Transverse colon (tissue), 4 donors: Measurements from ENCODE around the gene C2CD4A. TPM values are rescaled to one million over a fixed set of nuclear protein-coding genes. Genes with fewer than 3 reads are reported as not detected.
"Not testable (repeated sequence)": the region's sequence is repeated elsewhere in the genome, so short reads cannot be mapped to it uniquely, and the experiment has no call there.

Experiments
- DNase-seq: peaks from one replicate; pipeline ENCODE4 v3.0.0-alpha.2; 2019
- H3K27ac ChIP-seq, 4 donors: fragments of 200-600 bp; sonication (generic); 2 replicates each; pipeline ENCODE4 v1.5.1; 2016 to 2018; ENCODE audit warnings: inconsistent platforms in 4 of 4
- H3K27me3 ChIP-seq: fragments of 200-600 bp; sonication (generic); 2 replicates; pipeline ENCODE4 v1.5.1; 2017; ENCODE audit warnings: inconsistent platforms
- H3K36me3 ChIP-seq, 4 donors: fragments of 200-600 bp; sonication (generic); 2 replicates each; pipeline ENCODE4 v1.5.1; 2017 to 2019; ENCODE audit warnings: inconsistent platforms in 4 of 4
- H3K4me1 ChIP-seq, 4 donors: fragments of 200-600 bp; sonication (generic); 2 replicates each; pipeline ENCODE4 v1.5.1; 2017 to 2020; ENCODE audit warnings: inconsistent platforms in 4 of 4
- H3K4me3 ChIP-seq, 4 donors: fragments of 200-600 bp; sonication (generic); 1 replicate in 1 of 4; 2 replicates in 3 of 4; pipeline versions ENCODE4 v1.5.1 to v1.6.1; 2017 to 2019; ENCODE audit warnings: inconsistent platforms in 4 of 4
- H3K9me3 ChIP-seq, 2 donors: fragments of 200-600 bp; sonication (generic); 2 replicates each; pipeline ENCODE4 v1.5.1; 2017 to 2019; ENCODE audit warnings: inconsistent platforms in 2 of 2
- EP300 ChIP-seq: sonication (generic); formaldehyde crosslinking; IDR thresholded peaks from one replicate; pipeline ENCODE4 v1.6.1; 2017; ENCODE audit warnings: antibody characterized with exemption, low read depth
- POLR2A ChIP-seq: fragments of 450-650 bp; IDR thresholded peaks from one replicate; pipeline ENCODE4 v1.6.1; 2016; ENCODE audit warnings: antibody characterized with exemption, mild to moderate bottlenecking, moderate library complexity
- POLR2AphosphoS5 ChIP-seq, 3 donors: sonication (generic); formaldehyde crosslinking; IDR thresholded peaks; one replicate each; pipeline ENCODE4 v1.6.1; 2016; ENCODE audit warnings: antibody characterized with exemption in 3 of 3
- WGBS, 2 donors: methylation state at CpG; one replicate each; pipeline ENCODE4 v1.1.5; 2018; ENCODE audit warnings: low coverage in 1 of 2; 5-methylcytosine and 5-hydroxymethylcytosine counted together
- in situ Hi-C, 4 donors: fragments of 200-750 bp; cut with MboI; loops; one replicate each; pipeline versions ENCODE4 v1.15.0 to v1.15.1; 2017; ENCODE audit warnings: low sequenced_read_pairs in 3 of 4, low pct_ligation_motif_present in 1 of 4, low pct_unique_long_range_greater_than_20kb in 1 of 4
- intact Hi-C: fragments of 100-400 bp; cut with DNase I; formaldehyde crosslinking; loops from one replicate; pipeline ENCODE4 v1.15.1; 2023; ENCODE audit warnings: low total_unique reads
- total RNA-seq, 4 donors: library from RNA; depleted of rRNA; stranded (reverse); fragments of >200 nt; gene quantifications; one replicate each; pipeline ENCODE4 v1.1.0, GENCODE V29; 2016
- TF ChIP-seq, protein P1 (sequence below), 5 experiments: fragments of 200-600 bp in 3 of 5; fragments of 450-650 bp in 2 of 5; sonication (generic) in 3 of 5; IDR thresholded peaks; 1 replicate in 2 of 5; 2 replicates in 3 of 5; pipeline ENCODE4 v1.5.1; 2016 to 2017; ENCODE audit warnings: antibody characterized with exemption in 5 of 5, inconsistent platforms in 3 of 5, mild to moderate bottlenecking in 2 of 5, moderate library complexity in 1 of 5

C2CD4A gene
- total RNA-seq, 4 donors from 2014 or later, result 0.14 to 2.8 (median 0.77) TPM

DNA sequence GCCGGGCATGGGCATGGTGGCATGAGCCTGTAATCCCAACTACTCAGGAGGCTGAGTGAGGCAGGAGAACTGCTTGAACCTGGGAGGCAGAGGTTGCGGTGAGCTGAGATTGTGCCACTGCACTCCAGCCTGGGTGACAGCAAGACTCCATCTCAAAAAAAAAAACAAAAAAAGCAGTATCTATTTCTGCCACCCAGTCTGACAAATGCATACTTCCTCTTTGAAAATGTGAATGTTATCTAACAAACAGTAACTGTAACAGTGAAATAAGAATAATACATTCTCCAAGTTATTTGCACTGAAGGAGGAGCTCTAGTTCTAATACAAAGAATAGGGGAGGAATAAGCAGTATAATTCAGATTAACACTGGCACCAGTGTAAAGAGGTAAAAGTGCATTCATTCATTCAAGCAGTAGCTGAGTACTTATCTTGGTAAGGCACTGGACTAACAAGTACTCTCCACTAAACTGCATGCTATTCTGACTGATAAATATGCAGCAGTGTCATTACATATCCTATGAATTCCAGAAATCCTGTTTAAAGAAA, 19.4 kb upstream of the C2CD4A start:
- H3K9me3 ChIP-seq, result no peaks in the 10 kb centered on the region
- WGBS, 2 donors, result 81 to 88% methylated on average over 1 to 2 of the region's 2 CpGs
- peak overlapping the region in 1 of 4 donors; percentile 16 for H3K27ac ChIP-seq
- peaks cover 0 to 39% (median 20%) of the 10 kb centered on the region in 4 donors for H3K4me1 ChIP-seq
- intact Hi-C loops, result no loop called here
- no peaks in the 10 kb centered on the region for H3K27me3 ChIP-seq
- in situ Hi-C loops, result no loop called here
- TF ChIP-seq POLR2AphosphoS5 (IDR thresholded peaks at IDR 0.05) (no peak), POLR2A (no peak), EP300 (no peak)
- TF ChIP-seq, protein P1, sequence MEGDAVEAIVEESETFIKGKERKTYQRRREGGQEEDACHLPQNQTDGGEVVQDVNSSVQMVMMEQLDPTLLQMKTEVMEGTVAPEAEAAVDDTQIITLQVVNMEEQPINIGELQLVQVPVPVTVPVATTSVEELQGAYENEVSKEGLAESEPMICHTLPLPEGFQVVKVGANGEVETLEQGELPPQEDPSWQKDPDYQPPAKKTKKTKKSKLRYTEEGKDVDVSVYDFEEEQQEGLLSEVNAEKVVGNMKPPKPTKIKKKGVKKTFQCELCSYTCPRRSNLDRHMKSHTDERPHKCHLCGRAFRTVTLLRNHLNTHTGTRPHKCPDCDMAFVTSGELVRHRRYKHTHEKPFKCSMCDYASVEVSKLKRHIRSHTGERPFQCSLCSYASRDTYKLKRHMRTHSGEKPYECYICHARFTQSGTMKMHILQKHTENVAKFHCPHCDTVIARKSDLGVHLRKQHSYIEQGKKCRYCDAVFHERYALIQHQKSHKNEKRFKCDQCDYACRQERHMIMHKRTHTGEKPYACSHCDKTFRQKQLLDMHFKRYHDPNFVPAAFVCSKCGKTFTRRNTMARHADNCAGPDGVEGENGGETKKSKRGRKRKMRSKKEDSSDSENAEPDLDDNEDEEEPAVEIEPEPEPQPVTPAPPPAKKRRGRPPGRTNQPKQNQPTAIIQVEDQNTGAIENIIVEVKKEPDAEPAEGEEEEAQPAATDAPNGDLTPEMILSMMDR (IDR thresholded peaks at IDR 0.05), result no peak
- peaks cover 0 to 6% (median 2%) of the 10 kb centered on the region in 4 donors for H3K36me3 ChIP-seq
- no peak for DNase-seq
- no peak overlapping the region for H3K4me3 ChIP-seq

DNA sequence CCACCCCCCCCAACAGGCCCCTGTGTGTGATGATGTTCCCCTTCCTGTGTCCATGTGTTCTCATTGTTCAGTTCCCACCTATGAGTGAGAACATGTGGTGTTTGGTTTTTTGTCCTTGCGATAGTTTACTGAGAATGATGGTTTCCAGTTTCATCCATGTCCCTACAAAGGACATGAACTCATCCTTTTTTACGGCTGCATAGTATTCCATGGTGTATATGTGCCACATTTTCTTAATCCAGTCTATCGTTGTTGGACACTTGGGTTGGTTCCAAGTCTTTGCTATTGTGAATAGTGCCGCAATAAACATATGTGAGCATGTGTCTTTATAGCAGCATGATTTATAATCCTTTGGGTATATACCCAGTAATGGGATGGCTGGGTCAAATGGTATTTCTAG, 18.5 kb upstream of the C2CD4A start:
- in situ Hi-C loops, intact Hi-C loops, H3K4me3 ChIP-seq, H3K27ac ChIP-seq, H3K9me3 ChIP-seq, H3K27me3 ChIP-seq, DNase-seq, H3K36me3 ChIP-seq: not testable (repeated sequence)
- 94% methylated on average over 4 of the region's 4 CpGs; no CpG with 5 or more reads in 1 of the 2 donors for WGBS, 2 donors
- peaks cover 0 to 47% (median 23%) of the 10 kb centered on the region in 4 donors for H3K4me1 ChIP-seq

DNA sequence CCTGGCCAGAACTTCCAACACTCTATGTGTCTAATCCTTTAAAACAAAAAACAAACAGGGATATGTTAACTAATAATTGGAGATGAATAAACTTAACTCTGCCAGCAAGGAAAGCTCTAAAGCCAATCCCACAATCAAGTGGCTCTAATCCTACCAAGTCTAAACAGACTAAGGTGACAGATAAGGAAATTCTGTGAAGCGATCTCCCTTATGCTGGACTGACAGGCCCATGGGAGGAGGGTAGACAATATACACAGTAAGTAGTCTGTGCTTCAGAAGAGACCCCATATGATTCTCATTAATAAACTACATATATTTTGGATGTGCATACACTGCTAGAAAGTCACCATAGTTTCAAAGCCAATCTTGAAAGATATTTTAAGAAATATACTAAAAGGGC, 16.7 kb upstream of the C2CD4A start:
- intact Hi-C loops, result no loop called here
- DNase-seq, result no peak
- no peaks in the 10 kb centered on the region for H3K9me3 ChIP-seq
- 62% methylated on average over 1 of the region's 1 CpG; no CpG with 5 or more reads in 1 of the 2 donors for WGBS, 2 donors
- no peak overlapping the region for H3K4me3 ChIP-seq
- TF ChIP-seq EP300, result no peak
- no peak for TF ChIP-seq POLR2AphosphoS5 (IDR thresholded peaks at IDR 0.05)
- no peak for TF ChIP-seq POLR2A
- TF ChIP-seq, protein P1 (IDR thresholded peaks at IDR 0.05), result no peak
- H3K36me3 ChIP-seq, result no peaks in the 10 kb centered on the region
- in situ Hi-C loops, result no loop called here
- H3K27ac ChIP-seq, result no peak overlapping the region
- no peaks in the 10 kb centered on the region for H3K27me3 ChIP-seq
- H3K4me1 ChIP-seq, result peaks cover 0 to 49% (median 23%) of the 10 kb centered on the region in 4 donors

DNA sequence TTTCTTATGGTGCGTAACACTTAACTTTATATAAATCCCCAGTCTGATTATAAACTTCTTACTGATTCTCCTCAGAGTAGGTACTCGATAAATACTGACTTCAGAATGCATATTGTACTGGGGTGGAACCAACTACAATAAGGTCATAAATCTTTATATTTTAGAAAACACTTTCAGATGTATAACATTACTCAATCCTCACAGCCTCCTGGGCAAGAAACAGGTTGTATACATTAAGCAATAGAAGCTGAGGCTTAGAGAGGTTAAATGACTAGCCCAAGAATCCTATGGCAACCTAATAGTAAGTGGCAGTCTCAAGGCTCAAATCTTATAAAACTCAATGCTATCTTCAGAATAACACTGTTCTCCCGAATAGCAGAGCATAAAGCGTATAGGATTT, 15.6 kb upstream of the C2CD4A start:
- Histone ChIP-seq H3K4me1 (peaks cover 0 to 41% (median 19%) of the 10 kb centered on the region in 4 donors), H3K27me3 (no peaks in the 10 kb centered on the region), H3K4me3 (no peak overlapping the region), H3K27ac (peak overlapping the region; percentile 41 to 56 (median 50)), H3K9me3 (no peaks in the 10 kb centered on the region), H3K36me3 (no peaks in the 10 kb centered on the region)
- intact Hi-C loops (no loop called here), in situ Hi-C loops (no loop called here)
- WGBS, 2 donors, result 62 to 65% methylated on average over 4 of the region's 4 CpGs
- no peak for DNase-seq
- TF ChIP-seq POLR2AphosphoS5 (IDR thresholded peaks at IDR 0.05) (no peak), POLR2A (no peak), EP300 (no peak)
- TF ChIP-seq, protein P1 (IDR thresholded peaks at IDR 0.05), result no peak

DNA sequence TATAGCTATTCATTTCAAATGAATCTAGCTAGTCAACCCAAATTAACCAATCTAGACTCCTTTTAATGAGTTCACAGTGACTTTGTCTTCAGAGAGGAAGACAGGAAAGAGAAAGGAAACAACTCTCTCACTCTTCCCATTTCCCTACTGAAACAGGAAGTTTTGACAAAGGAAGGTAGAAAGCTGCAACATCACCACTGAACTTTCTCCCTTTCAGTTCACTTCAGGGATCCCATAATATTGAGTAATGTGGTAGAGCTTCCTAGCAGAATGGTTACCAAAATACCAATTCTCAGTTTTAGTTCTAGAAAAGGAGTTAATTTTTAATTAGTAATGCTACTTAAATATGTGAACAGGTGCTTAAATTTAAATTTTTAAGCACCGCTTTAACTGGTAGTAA, 14.1 kb upstream of the C2CD4A start:
- Histone ChIP-seq H3K27ac (no peak overlapping the region), H3K4me3 (no peak overlapping the region), H3K9me3 (no peaks in the 10 kb centered on the region), H3K27me3 (no peaks in the 10 kb centered on the region), H3K36me3 (no peaks in the 10 kb centered on the region), H3K4me1 (peaks cover 0 to 39% (median 18%) of the 10 kb centered on the region in 4 donors)
- in situ Hi-C loops, result no loop called here
- intact Hi-C loops, result no loop called here
- TF ChIP-seq POLR2A (no peak), EP300 (no peak), POLR2AphosphoS5 (IDR thresholded peaks at IDR 0.05) (no peak)
- TF ChIP-seq, protein P1 (IDR thresholded peaks at IDR 0.05), result no peak
- DNase-seq, result no peak
- WGBS, 2 donors, result 91 to 93% methylated on average over 1 of the region's 1 CpG
